IPS-18a (cell line): Measurements from ENCODE around the gene IPO7.
"Not testable (repeated sequence)": the region's sequence is repeated elsewhere in the genome, so short reads cannot be mapped to it uniquely, and the experiment has no call there.

Experiments
- H3K27ac ChIP-seq: one replicate; pipeline ENCODE4 v1.5.1; 2013; ENCODE audit warnings: low read length
- H3K27me3 ChIP-seq: one replicate; pipeline ENCODE4 v1.6.1; 2013; ENCODE audit warnings: mild to moderate bottlenecking, low read length; ENCODE audit not compliant: control insufficient read depth, insufficient read depth
- H3K36me3 ChIP-seq: one replicate; pipeline ENCODE4 v1.6.1; 2013; ENCODE audit warnings: low read depth, low read length; ENCODE audit not compliant: control insufficient read depth
- H3K4me1 ChIP-seq: one replicate; pipeline ENCODE4 v1.6.1; 2013; ENCODE audit warnings: low read depth, low read length; ENCODE audit not compliant: control insufficient read depth
- H3K4me3 ChIP-seq: one replicate; pipeline ENCODE4 v1.5.1; 2013; ENCODE audit warnings: low read length
- H3K9ac ChIP-seq: one replicate; pipeline ENCODE4 v1.6.1; 2013; ENCODE audit warnings: mild to moderate bottlenecking, low read length, moderate library complexity
- H3K9me3 ChIP-seq: one replicate; pipeline ENCODE4 v1.6.1; 2013; ENCODE audit warnings: low read depth, low read length; ENCODE audit not compliant: control insufficient read depth

IPO7 gene

DNA sequence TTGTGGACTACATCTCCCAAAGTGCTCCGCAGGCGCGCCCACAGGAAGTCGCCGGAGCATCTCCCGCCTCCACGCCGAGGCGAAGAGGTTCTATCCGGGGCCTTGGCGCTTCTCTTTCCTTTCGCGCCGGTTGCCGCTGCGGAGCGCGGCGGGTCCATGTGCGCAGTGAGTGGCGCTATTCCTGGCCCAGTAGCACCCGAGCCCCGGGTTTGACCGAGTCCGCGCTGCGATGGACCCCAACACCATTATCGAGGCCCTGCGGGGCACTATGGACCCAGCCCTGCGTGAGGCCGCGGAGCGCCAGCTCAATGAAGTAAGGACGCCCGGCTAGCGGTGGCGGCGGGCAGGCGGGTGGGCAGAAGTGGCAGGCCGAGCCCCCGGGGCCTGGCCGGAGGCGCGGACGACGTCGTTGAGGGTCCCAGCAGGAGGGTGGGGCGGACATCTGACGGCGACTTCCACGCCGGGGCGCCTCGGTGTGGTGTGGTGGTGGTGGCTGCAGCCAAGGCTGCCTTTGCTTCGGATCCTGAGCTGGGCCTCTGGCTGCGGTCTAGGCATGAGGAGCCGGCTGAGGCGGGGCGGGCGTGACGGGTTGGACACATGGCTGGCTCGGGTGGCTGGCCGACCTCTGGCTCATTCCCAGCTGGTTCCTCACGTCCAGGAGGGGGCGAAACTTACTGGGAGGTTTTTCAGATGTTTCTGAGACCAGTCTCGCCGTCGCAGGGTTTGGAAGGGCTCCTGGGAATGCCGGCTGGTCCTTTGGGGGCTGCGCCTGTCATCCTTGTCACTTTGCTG, at the start of gene IPO7:
Gene IPO7, plus strand, starts transcription at position 118 of the 792 bp plus-strand sequence. Its CDS starts 112 bp downstream, at position 230.
- Histone ChIP-seq H3K4me3 (peak within 1 kb of the TSS; percentile 87), H3K4me1 (peaks cover 20% of the 10 kb centered on the region), H3K9ac (peak within 1 kb of the TSS; percentile 99), H3K27ac (peak within 1 kb of the TSS; percentile 74), H3K36me3 (peaks cover 14% of the 10 kb centered on the region), H3K27me3 (no peaks in the 10 kb centered on the region), H3K9me3 (no peaks in the 10 kb centered on the region)

DNA sequence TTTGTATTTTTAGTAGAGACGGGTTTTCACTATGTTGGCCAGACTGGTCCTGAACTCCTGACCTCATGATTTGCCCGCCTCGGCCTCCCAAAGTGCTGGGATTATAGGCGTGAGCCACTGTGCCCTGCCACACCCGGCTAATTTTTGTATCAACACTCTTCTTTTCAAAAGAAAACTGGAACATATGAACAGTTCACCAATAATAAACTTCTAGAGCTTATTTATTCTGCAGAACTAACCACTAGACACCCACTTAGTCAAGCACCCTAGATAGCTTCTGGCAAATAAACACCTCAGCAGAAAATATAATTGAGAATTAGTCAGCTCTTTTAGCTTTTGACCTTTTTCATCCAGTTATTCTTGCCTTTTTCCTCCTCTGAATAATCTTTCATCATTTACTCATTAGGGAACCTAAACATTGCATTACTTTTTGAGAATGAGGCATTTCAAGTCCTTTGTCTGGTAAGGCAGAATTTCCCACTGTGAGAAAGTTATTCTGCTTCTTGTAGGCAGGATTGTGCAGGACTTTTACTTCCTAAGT, 42.7 kb upstream of the IPO7 start:
- Histone ChIP-seq H3K4me3 (no peak overlapping the region), H3K9ac (no peak overlapping the region), H3K9me3 (no peaks in the 10 kb centered on the region), H3K27me3 (no peaks in the 10 kb centered on the region), H3K27ac (no peak overlapping the region), H3K4me1 (peaks cover 3% of the 10 kb centered on the region), H3K36me3 (no peaks in the 10 kb centered on the region)

GRCh38 chr11:9344061-9344680, 40.3 kb upstream of the IPO7 start:
- Histone ChIP-seq H3K27me3 (no peaks in the 10 kb centered on the region), H3K9ac (no peak overlapping the region), H3K9me3 (no peaks in the 10 kb centered on the region), H3K4me3 (no peak overlapping the region), H3K4me1 (peaks cover 14% of the 10 kb centered on the region), H3K36me3 (no peaks in the 10 kb centered on the region), H3K27ac (no peak overlapping the region)

DNA sequence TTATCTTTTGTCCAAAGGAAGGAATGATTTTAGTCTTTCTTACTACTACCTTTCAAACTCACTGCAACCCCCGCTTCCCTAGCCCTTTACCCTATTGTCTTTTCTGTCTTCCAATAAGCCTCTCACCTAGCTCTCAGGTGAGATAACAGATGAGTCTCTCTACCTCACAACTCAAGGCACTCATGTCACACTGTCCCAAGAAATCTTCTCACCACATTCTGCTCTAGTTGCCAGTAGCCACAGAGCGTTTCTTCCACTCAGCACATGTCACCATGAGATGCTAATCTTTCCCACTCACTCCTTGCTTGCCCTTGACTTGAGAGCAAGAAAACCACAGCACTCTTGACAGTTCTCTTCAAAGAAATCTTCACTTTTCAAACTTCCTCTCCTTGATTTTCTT, 37.4 kb upstream of the IPO7 start:
- Histone ChIP-seq H3K4me1 (peaks cover 14% of the 10 kb centered on the region), H3K9ac (no peak overlapping the region), H3K4me3 (no peak overlapping the region), H3K36me3 (no peaks in the 10 kb centered on the region), H3K9me3 (no peaks in the 10 kb centered on the region), H3K27me3 (no peaks in the 10 kb centered on the region), H3K27ac (no peak overlapping the region)

DNA sequence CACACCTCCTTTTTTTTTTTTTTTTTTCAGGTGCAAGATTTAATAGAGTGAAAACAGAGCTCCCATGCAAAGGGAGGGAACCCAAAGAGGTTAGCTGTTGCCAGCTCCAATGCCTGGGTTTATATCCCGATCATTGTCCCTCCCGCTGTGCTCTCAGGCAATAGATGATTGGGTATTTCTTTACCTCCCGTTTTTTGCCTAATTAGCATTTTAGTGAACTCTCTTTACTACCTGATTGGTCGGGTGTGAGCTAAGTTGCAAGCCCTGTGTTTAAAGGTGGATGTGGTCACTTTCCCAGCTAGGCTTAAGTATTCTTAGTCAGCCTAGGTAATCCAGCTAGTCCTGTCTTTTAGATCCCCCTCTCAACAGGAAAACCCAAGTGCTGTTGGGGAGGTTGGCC, 36.7 kb upstream of the IPO7 start:
- not testable (repeated sequence) for H3K4me3 ChIP-seq, H3K9me3 ChIP-seq, H3K9ac ChIP-seq, H3K27ac ChIP-seq, H3K27me3 ChIP-seq, H3K36me3 ChIP-seq
- H3K4me1 ChIP-seq = peaks cover 14% of the 10 kb centered on the region

DNA sequence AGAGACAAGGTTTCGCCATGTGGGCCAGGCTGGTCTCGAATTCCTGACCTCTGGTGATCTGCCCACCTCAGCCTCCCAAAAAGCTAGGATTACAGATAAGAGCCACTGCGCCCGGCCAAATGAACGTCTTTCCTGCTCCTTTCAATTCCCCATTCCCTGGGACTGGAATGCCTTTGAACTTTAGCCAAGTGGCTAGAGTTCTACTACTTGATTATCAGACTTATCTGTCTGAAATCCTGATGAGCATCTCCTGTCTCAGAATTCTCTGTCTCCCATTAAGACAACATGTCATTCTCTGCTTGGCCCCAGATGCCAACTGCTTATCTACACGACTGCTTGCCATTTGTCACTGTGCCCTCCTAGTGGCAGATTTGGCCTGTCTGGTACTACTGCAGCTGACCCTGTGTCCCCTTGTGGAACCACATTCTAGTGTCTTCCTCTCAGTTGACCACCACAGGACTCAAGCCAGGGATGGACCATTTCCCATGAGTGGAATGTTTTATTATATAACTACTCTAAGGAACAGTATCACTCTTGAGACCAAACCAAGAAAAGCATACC, 33.1 kb upstream of the IPO7 start:
- no peaks in the 10 kb centered on the region for H3K27me3 ChIP-seq
- no peaks in the 10 kb centered on the region for H3K36me3 ChIP-seq
- H3K27ac ChIP-seq = no peak overlapping the region
- H3K9ac ChIP-seq = no peak overlapping the region
- H3K4me1 ChIP-seq = peaks cover 14% of the 10 kb centered on the region
- no peaks in the 10 kb centered on the region for H3K9me3 ChIP-seq
- no peak overlapping the region for H3K4me3 ChIP-seq

DNA sequence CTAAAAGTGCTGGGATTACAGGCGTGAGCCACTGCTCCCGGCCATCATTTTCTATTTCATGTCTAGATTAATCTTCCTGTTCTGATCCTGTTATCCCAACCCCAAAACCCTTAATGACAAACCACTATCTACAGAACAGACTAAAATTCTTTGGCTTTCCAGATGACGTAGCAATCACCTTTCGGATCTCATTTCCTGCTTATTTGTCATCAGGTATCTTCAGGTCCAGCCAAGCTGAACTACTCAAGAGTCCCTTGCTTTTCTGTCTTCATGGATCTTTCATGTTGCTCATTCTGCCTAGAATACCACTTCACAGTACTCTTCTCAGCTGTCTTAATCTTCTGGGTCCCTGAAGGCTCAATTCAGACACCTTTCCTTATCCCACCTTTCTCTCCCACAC, 27.4 kb upstream of the IPO7 start:
- H3K36me3 ChIP-seq = no peaks in the 10 kb centered on the region
- H3K27ac ChIP-seq = no peak overlapping the region

GRCh38 chr11:9360862-9361622, 23.4 kb upstream of the IPO7 start:
- H3K27me3 ChIP-seq, H3K27ac ChIP-seq, H3K9ac ChIP-seq, H3K36me3 ChIP-seq, H3K9me3 ChIP-seq, H3K4me3 ChIP-seq: not testable (repeated sequence)
- H3K4me1 ChIP-seq = peaks cover 27% of the 10 kb centered on the region

More for the DNA sequence above, 27.4 kb upstream of the IPO7 start:
- H3K4me3 ChIP-seq = no peak overlapping the region
- no peak overlapping the region for H3K9ac ChIP-seq
- H3K4me1 ChIP-seq = no peaks in the 10 kb centered on the region
- H3K27me3 ChIP-seq = no peaks in the 10 kb centered on the region
- H3K9me3 ChIP-seq = no peaks in the 10 kb centered on the region

- H3K9ac ChIP-seq = no peak overlapping the region
- H3K36me3 ChIP-seq = no peaks in the 10 kb centered on the region
- H3K27me3 ChIP-seq = no peaks in the 10 kb centered on the region
- peak overlapping the region; percentile 82 for H3K27ac ChIP-seq
- H3K4me3 ChIP-seq = no peak overlapping the region
- no peaks in the 10 kb centered on the region for H3K9me3 ChIP-seq
- peaks cover 27% of the 10 kb centered on the region for H3K4me1 ChIP-seq
Measured at GRCh38 chr11:9362393-9362863, 22.0 kb upstream of the IPO7 start.

DNA sequence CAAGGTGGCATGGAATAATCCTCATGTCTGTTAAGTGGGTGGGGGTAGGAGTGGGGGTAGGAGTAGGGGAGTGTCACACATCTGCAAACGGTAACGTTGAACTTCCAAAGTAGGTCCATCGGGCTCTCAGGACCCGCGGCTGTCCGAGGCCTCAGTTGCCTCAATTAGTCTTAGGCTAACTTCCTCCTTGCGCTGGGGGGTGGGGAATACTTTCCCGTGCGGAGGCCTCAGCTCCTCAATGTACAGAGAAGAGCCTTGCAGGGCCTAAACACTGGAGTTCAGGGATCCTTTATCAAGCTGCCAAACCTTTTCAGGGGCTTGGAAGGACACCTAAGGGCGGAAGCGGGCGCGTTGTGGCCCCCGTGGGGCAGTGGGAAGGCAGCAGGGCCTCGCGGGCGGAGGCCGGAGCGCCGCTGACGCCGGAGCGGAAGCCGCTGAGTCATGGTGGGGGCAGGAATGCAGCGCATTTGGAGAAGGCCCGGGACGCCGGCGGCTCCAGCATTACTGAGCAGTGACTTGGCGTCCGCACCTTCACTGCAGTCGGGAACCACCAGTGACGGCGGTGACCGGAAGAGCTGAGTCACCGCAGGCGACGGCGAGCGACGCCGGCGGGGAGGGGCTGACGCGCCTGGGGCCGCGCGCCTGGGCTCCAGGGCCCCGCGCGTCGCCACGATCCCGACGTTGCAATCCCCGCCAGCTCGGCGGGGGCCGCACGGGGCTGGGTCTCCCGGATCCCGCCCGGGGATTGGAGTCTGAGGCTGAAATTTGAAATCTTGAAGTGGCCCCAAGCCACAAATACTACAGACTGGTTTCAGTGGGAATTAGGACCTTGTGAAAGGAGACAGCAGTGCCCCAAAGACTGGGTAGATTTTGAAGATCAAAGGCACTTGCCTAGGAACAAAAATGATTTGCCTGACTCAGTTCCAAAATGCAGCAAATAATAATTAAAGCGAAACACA, 20.2 kb upstream of the IPO7 start:
- H3K27ac ChIP-seq = peak overlapping the region; percentile 96

More for the DNA sequence above, 20.2 kb upstream of the IPO7 start:
- H3K27me3 ChIP-seq = no peaks in the 10 kb centered on the region
- peaks cover 27% of the 10 kb centered on the region for H3K4me1 ChIP-seq
- H3K9me3 ChIP-seq = no peaks in the 10 kb centered on the region
- H3K9ac ChIP-seq = peak overlapping the region; percentile 87
- no peaks in the 10 kb centered on the region for H3K36me3 ChIP-seq
- peak overlapping the region; percentile 64 for H3K4me3 ChIP-seq
